Common myeloid progenitor, CD34-positive (primary cell): ENCODE measurements around the gene COL4A2.

Experiments
- CTCF ChIA-PET: fragments of 350-600 bp; sonication (Branson Sonifier 250); formaldehyde crosslinking; loops from one replicate; lab custom pipeline; 2021; ENCODE audit warnings: antibody characterized with exemption; lab: Charles Lee
- POLR2A ChIA-PET: fragments of 350-600 bp; sonication (Branson Sonifier 250); formaldehyde crosslinking; loops from one replicate; lab custom pipeline; 2021; ENCODE audit warnings: antibody characterized with exemption; lab: Charles Lee
- DNase-seq, 3 donors: peaks; one replicate each; pipeline versions ENCODE4 v3.0.0 to v3.0.0-alpha.2; 2013
- H3K27ac ChIP-seq, 2 experiments: 1 replicate in 1 of 2; 2 replicates in 1 of 2; pipeline ENCODE4 v1.7.0; 2013; ENCODE audit warnings: inconsistent platforms in 2 of 2, low read length in 2 of 2, mild to moderate bottlenecking in 2 of 2, low read depth in 1 of 2, moderate library complexity in 1 of 2; ENCODE audit not compliant: severe bottlenecking in 2 of 2, insufficient read depth in 1 of 2, poor library complexity in 1 of 2
- H3K27me3 ChIP-seq, 5 experiments: replicated peaks in 2 of 5; 1 replicate in 3 of 5; 2 replicates in 2 of 5; pipeline versions ENCODE4 v1.6.1 to v1.7.0; 2013; ENCODE audit warnings: low read length in 4 of 5, mild to moderate bottlenecking in 2 of 5, moderate library complexity in 2 of 5, inconsistent platforms in 1 of 5; ENCODE audit not compliant: insufficient read depth in 5 of 5, control insufficient read depth in 4 of 5
- H3K36me3 ChIP-seq, 4 experiments: 1 replicate in 2 of 4; 2 replicates in 2 of 4; pipeline versions ENCODE4 v1.6.1 to v1.7.0; 2013; ENCODE audit warnings: low read length in 3 of 4, control low read depth in 1 of 4, mild to moderate bottlenecking in 1 of 4; ENCODE audit not compliant: control insufficient read depth in 4 of 4, insufficient read depth in 4 of 4
- H3K4me1 ChIP-seq, 4 experiments: 1 replicate in 3 of 4; 2 replicates in 1 of 4; pipeline versions ENCODE4 v1.6.1 to v1.7.1; 2013; ENCODE audit warnings: low read length in 3 of 4, mild to moderate bottlenecking in 3 of 4, control low read depth in 1 of 4, inconsistent platforms in 1 of 4, moderate library complexity in 1 of 4; ENCODE audit not compliant: control insufficient read depth in 4 of 4, insufficient read depth in 4 of 4; ENCODE audit errors: control extremely low read depth in 1 of 4
- H3K4me3 ChIP-seq, 7 experiments: 1 replicate in 4 of 7; 2 replicates in 3 of 7; pipeline versions ENCODE4 v1.5.1 to v1.7.0; 2013; ENCODE audit warnings: mild to moderate bottlenecking in 7 of 7, low read length in 6 of 7, moderate library complexity in 6 of 7, inconsistent platforms in 2 of 7, low read depth in 2 of 7, control low read depth in 1 of 7; ENCODE audit not compliant: insufficient read depth in 4 of 7, control insufficient read depth in 1 of 7; ENCODE audit errors: extremely low read depth in 1 of 7
- H3K9me3 ChIP-seq, 5 experiments: 1 replicate in 4 of 5; 2 replicates in 1 of 5; pipeline versions ENCODE4 v1.6.1 to v1.7.1; 2013; ENCODE audit warnings: low read length in 4 of 5, mild to moderate bottlenecking in 2 of 5, inconsistent platforms in 1 of 5, low read depth in 1 of 5, moderate library complexity in 1 of 5; ENCODE audit not compliant: control insufficient read depth in 4 of 5, insufficient read depth in 2 of 5; ENCODE audit errors: control extremely low read depth in 1 of 5
- WGBS: methylation state at CpG from one replicate; pipeline ENCODE4 v1.1.5; 2013; ENCODE audit not compliant: insufficient coverage; 5-methylcytosine and 5-hydroxymethylcytosine counted together

COL4A2 gene

DNA sequence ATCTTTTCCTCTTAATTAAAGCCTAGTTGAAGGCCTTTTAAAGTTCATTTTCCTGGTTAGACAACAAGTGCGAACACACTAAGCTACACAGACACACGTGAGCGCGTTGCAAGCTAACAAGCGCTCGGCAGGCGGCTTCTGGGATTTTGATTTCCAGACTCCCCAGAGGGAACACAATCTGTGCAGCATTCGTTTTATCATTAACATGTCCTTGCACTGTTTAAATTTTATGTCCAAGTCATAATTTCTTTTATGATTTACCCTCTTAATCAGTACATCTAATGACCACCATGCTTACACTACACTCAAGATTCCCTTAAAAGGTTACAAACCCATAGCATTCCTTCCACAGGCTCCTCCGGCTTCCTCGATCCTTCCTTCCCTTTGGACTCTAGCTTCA lies 16.9 kb upstream of the COL4A2 start:
- H3K9me3 ChIP-seq, result no peaks in the 10 kb centered on the region
- ChIA-PET CTCF (no interaction called here), POLR2A (no interaction called here)
- DNase-seq, result no peak
- no peak overlapping the region for H3K27ac ChIP-seq
- no peaks in the 10 kb centered on the region for H3K36me3 ChIP-seq
- 98% methylated on average over 10 of the region's 10 CpGs for WGBS
- H3K4me1 ChIP-seq, result no peaks in the 10 kb centered on the region
- H3K27me3 ChIP-seq, result peaks cover 2 to 74% (median 11%) of the 10 kb centered on the region in 5 experiments
- no peak overlapping the region for H3K4me3 ChIP-seq

- ChIA-PET CTCF (no interaction called here), POLR2A (no interaction called here)
- H3K4me3 ChIP-seq, result no peak overlapping the region
- no peaks in the 10 kb centered on the region for H3K36me3 ChIP-seq
- DNase-seq, result no peak
- H3K27ac ChIP-seq, result no peak overlapping the region
- no peaks in the 10 kb centered on the region for H3K4me1 ChIP-seq
- H3K9me3 ChIP-seq, result no peaks in the 10 kb centered on the region
- H3K27me3 ChIP-seq, result peaks cover 2 to 72% (median 12%) of the 10 kb centered on the region in 5 experiments
- WGBS, result 80% methylated on average over 15 of the region's 15 CpGs
These were observed 16.3 kb upstream of the COL4A2 start for GRCh38 chr13:110290826-110291225.

GRCh38 chr13:110291286-110291685 lies 15.8 kb upstream of the COL4A2 start:
- WGBS, result 95% methylated on average over 9 of the region's 9 CpGs

GRCh38 chr13:110293037-110293436 lies 14.0 kb upstream of the COL4A2 start:
- DNase-seq, result no peak
- ChIA-PET CTCF (no interaction called here), POLR2A (no interaction called here)
- H3K4me1 ChIP-seq, result no peaks in the 10 kb centered on the region
- WGBS, result 87% methylated on average over 3 of the region's 7 CpGs
- no peak overlapping the region for H3K27ac ChIP-seq
- no peaks in the 10 kb centered on the region for H3K36me3 ChIP-seq
- H3K9me3 ChIP-seq, result no peaks in the 10 kb centered on the region
- no peak overlapping the region for H3K4me3 ChIP-seq
- peaks cover 4 to 75% (median 22%) of the 10 kb centered on the region in 5 experiments for H3K27me3 ChIP-seq

More at GRCh38 chr13:110291286-110291685, 15.8 kb upstream of the COL4A2 start:
- ChIA-PET POLR2A (no interaction called here), CTCF (no interaction called here)
- no peaks in the 10 kb centered on the region for H3K36me3 ChIP-seq
- H3K4me1 ChIP-seq, result no peaks in the 10 kb centered on the region
- no peak for DNase-seq
- H3K9me3 ChIP-seq, result no peaks in the 10 kb centered on the region
- H3K4me3 ChIP-seq, result no peak overlapping the region
- no peak overlapping the region for H3K27ac ChIP-seq
- H3K27me3 ChIP-seq, result peaks cover 4 to 71% (median 14%) of the 10 kb centered on the region in 5 experiments

GRCh38 chr13:110293649-110294048 lies 13.4 kb upstream of the COL4A2 start:
- H3K4me1 ChIP-seq, result peaks cover 0 to 6% (median 3%) of the 10 kb centered on the region in 4 experiments
- H3K9me3 ChIP-seq, result no peaks in the 10 kb centered on the region
- H3K36me3 ChIP-seq, result no peaks in the 10 kb centered on the region
- DNase-seq, result no peak
- ChIA-PET POLR2A (no interaction called here), CTCF (no interaction called here)
- H3K27me3 ChIP-seq, result peaks cover 10 to 81% (median 28%) of the 10 kb centered on the region in 5 experiments
- no peak overlapping the region for H3K4me3 ChIP-seq
- WGBS, result 94% methylated on average over 3 of the region's 3 CpGs
- no peak overlapping the region for H3K27ac ChIP-seq

GRCh38 chr13:110294146-110294545 lies 12.9 kb upstream of the COL4A2 start:
- Histone ChIP-seq H3K27ac (no peak overlapping the region), H3K4me3 (no peak overlapping the region), H3K4me1 (peaks cover 0 to 10% (median 5%) of the 10 kb centered on the region in 4 experiments), H3K36me3 (no peaks in the 10 kb centered on the region), H3K9me3 (no peaks in the 10 kb centered on the region), H3K27me3 (peaks cover 14 to 84% (median 33%) of the 10 kb centered on the region in 5 experiments)
- CTCF ChIA-PET, result no interaction called here
- WGBS, result 96% methylated on average over 3 of the region's 3 CpGs
- POLR2A ChIA-PET, result no interaction called here
- DNase-seq, result no peak

DNA sequence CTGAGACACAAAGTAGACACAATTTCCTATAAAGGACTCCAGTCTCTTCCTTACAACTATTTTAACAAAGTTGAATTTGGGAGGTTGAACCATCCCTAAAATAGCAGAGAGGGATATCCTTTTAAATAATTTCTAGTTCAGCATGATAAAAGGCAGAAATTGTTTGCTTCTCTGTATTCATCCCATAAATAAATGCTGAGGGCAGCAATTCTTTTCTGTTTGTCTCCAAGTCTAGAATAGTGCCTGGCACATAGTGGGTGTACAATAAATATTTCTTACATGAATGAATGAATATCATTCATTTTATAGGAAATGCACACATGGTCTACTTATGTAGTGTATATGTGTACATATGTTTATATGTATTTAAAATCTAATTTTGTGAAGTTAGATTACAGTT lies 12.5 kb upstream of the COL4A2 start:
- H3K4me3 ChIP-seq, result no peak overlapping the region
- ChIA-PET POLR2A (no interaction called here), CTCF (no interaction called here)
- H3K36me3 ChIP-seq, result no peaks in the 10 kb centered on the region
- peaks cover 0 to 10% (median 5%) of the 10 kb centered on the region in 4 experiments for H3K4me1 ChIP-seq
- H3K9me3 ChIP-seq, result no peaks in the 10 kb centered on the region
- DNase-seq, result no peak
- H3K27ac ChIP-seq, result no peak overlapping the region
- H3K27me3 ChIP-seq, result peaks cover 16 to 84% (median 37%) of the 10 kb centered on the region in 5 experiments
